Measurements from ENCODE around the gene TBCK. TPM values are rescaled to one million over a fixed set of nuclear protein-coding genes. Genes with fewer than 3 reads are reported as not detected.
A peak's percentile ranks its signal among the peaks of the same experiment; 100 is the strongest.

TBCK gene
- polyA plus RNA-seq, 1 donor from 2014 or later = 22.9 TPM

GRCh38 chr4:106032851-106033286, 283.1 kb downstream of the TBCK start:
- peaks cover 7 to 18% (median 13%) of the 10 kb centered on the region in 3 donors for H3K9me3 Mint-ChIP-seq
- H3K4me3 Mint-ChIP-seq = no peak overlapping the region
- H3K27me3 Mint-ChIP-seq = no peaks in the 10 kb centered on the region
- H3K4me1 Mint-ChIP-seq = no peaks in the 10 kb centered on the region
- H3K36me3 Mint-ChIP-seq = peaks cover 1% of the 10 kb centered on the region
- no peak overlapping the region for H3K27ac Mint-ChIP-seq

DNA sequence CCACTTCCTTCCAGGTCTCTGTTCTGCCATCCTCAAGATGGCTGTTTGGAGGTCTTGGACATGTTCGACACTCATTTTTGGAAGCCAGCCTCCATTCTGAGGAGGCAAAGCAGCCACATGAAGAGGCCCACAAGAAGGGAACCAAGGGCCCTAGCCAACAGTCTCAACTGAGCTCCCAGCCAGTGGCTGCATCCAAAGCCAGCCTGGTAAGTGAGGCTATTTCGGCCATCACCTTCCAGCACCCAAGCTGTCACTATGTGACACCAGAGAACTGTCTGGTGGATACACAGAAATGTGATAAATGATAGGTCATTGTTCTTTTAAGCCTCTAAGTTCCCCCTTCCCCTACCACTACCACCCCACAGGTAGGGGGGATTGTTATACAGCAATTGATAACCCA, 293.6 kb downstream of the TBCK start:
- Mint-ChIP-seq H3K36me3 (no peaks in the 10 kb centered on the region), H3K4me1 (no peaks in the 10 kb centered on the region), H3K4me3 (no peak overlapping the region), H3K27me3 (no peaks in the 10 kb centered on the region), H3K27ac (no peak overlapping the region), H3K9me3 (peaks cover 0 to 6% (median 4%) of the 10 kb centered on the region in 3 donors)

DNA sequence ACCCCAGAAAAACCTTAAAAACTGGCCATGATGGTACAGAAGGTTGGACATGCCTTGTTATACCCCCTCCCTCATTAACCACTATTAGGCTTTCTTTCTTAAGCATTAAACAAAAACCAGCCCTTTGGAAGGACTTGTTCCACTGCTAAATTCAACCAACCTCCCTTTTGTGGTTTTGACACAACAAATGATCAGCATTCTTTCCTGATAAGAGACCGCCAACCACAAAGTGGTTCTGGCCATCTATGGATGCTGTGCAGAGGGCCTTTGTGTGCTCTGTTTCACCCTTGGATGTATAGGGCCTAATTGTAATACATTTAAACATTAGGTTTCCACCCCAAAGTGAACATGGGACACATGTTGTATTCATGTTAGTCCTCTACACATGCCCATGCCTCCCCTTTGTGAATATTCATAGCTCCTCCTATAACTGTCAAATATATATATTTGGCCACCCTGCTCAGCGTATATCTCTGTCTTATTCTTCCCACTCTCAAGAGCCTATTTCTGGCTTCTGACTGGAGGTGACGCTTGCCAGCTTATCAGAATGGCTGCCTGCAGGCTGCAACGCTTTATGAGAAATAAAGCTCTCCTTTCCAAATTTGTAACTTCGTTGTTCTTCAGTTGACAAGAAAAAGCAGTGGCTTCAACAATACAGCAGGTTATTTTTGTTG, 294.1 kb downstream of the TBCK start:
- H3K27ac Mint-ChIP-seq = no peak overlapping the region
- H3K4me1 Mint-ChIP-seq = no peaks in the 10 kb centered on the region
- H3K9me3 Mint-ChIP-seq = peaks cover 0 to 6% (median 0%) of the 10 kb centered on the region in 3 donors
- H3K4me3 Mint-ChIP-seq = no peak overlapping the region
- no peaks in the 10 kb centered on the region for H3K36me3 Mint-ChIP-seq
- H3K27me3 Mint-ChIP-seq = no peaks in the 10 kb centered on the region

- Mint-ChIP-seq H3K27me3 (no peaks in the 10 kb centered on the region), H3K4me1 (no peaks in the 10 kb centered on the region), H3K9me3 (peaks cover 0 to 5% (median 5%) of the 10 kb centered on the region in 3 donors), H3K36me3 (no peaks in the 10 kb centered on the region), H3K27ac (no peak overlapping the region), H3K4me3 (no peak overlapping the region)
Observed at GRCh38 chr4:106019771-106020170, 296.2 kb downstream of the TBCK start.

DNA sequence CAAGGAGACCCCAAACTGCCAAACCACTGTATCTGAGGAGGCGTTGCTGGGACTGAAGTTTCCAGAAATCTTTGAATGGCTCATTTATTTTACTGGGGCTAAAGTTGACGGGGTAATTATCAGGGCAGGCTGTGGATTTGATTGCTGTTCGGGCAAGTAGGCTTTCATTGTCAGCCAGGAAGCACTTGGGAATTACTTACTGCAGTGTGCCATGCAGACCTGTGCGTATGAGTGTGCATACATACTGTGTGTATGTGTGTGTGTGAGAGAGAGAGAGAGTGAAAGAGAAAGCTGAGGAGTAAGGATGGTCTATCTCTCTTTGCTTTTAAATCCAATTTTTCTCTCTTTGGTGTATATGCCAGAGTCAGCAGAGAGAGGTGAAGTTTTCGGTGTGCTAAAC, 298.0 kb downstream of the TBCK start:
- H3K27me3 Mint-ChIP-seq = no peaks in the 10 kb centered on the region
- H3K27ac Mint-ChIP-seq = no peak overlapping the region
- no peaks in the 10 kb centered on the region for H3K36me3 Mint-ChIP-seq
- no peak overlapping the region for H3K4me3 Mint-ChIP-seq
- H3K4me1 Mint-ChIP-seq = no peaks in the 10 kb centered on the region
- peaks cover 4 to 7% (median 5%) of the 10 kb centered on the region in 3 donors for H3K9me3 Mint-ChIP-seq

DNA sequence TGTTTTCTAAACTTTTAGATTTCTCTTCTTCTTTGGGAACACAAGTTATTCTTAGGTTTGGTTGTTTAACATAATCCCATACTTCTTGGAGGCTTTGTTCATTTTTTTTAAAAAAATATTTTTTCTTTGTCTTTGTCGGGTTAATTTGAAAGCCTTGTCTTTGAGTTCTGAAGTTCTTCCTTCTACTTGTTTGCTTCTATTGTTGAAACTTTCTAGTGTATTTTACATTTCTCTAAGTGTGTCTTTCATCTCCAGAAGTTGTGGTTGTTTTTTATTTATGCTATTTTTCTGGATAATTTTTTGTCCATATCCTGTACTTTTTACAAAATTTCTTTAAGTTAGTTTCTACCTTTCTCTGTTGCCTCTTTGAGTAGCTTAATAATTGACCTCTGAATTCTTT, 304.6 kb downstream of the TBCK start:
- H3K27ac Mint-ChIP-seq = no peak overlapping the region
- H3K9me3 Mint-ChIP-seq = peaks cover 10 to 33% (median 25%) of the 10 kb centered on the region in 3 donors
- H3K4me1 Mint-ChIP-seq = no peaks in the 10 kb centered on the region
- H3K4me3 Mint-ChIP-seq = no peak overlapping the region
- H3K36me3 Mint-ChIP-seq = no peaks in the 10 kb centered on the region
- H3K27me3 Mint-ChIP-seq = no peaks in the 10 kb centered on the region

- no peak overlapping the region for H3K27ac Mint-ChIP-seq
- H3K4me3 Mint-ChIP-seq = no peak overlapping the region
- H3K36me3 Mint-ChIP-seq = no peaks in the 10 kb centered on the region
- H3K27me3 Mint-ChIP-seq = no peaks in the 10 kb centered on the region
- H3K9me3 Mint-ChIP-seq = peaks cover 10 to 33% (median 23%) of the 10 kb centered on the region in 3 donors
- no peaks in the 10 kb centered on the region for H3K4me1 Mint-ChIP-seq
Observed at GRCh38 chr4:106010761-106011160, 305.2 kb downstream of the TBCK start.

DNA sequence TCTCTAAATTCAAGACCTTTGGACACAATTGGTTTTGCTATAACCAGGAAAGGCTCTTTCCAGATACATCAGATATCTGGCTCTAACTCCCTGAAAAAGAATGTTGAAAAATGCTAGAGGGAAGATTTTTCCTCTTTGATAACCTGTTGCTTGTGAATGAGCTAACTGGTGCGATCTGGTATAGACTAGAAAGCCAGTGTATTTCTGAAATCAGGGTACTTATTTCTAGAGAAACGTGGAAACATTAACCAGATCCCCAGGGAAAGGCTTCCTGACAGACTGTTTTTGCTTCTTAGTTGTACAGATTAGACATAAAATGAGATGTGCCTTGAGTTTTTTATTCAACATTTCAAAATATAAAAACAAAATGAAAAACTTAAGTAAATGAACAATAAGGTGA, 313.0 kb downstream of the TBCK start:
- Mint-ChIP-seq H3K4me3 (no peak overlapping the region), H3K36me3 (no peaks in the 10 kb centered on the region), H3K27me3 (no peaks in the 10 kb centered on the region), H3K27ac (no peak overlapping the region), H3K4me1 (no peaks in the 10 kb centered on the region), H3K9me3 (peaks cover 0 to 4% (median 0%) of the 10 kb centered on the region in 3 donors)

- Mint-ChIP-seq H3K27me3 (no peaks in the 10 kb centered on the region), H3K4me3 (no peak overlapping the region), H3K4me1 (no peaks in the 10 kb centered on the region), H3K9me3 (peaks cover 2 to 4% (median 3%) of the 10 kb centered on the region in 3 donors), H3K36me3 (no peaks in the 10 kb centered on the region), H3K27ac (no peak overlapping the region)
Observed at GRCh38 chr4:105998171-105999063, 317.6 kb downstream of the TBCK start.

- H3K36me3 Mint-ChIP-seq = no peaks in the 10 kb centered on the region
- no peaks in the 10 kb centered on the region for H3K4me1 Mint-ChIP-seq
- H3K9me3 Mint-ChIP-seq = peaks cover 2 to 4% (median 3%) of the 10 kb centered on the region in 3 donors
- no peak overlapping the region for H3K27ac Mint-ChIP-seq
- H3K27me3 Mint-ChIP-seq = no peaks in the 10 kb centered on the region
- H3K4me3 Mint-ChIP-seq = no peak overlapping the region
Observed at GRCh38 chr4:105996845-105997244, 319.2 kb downstream of the TBCK start.

DNA sequence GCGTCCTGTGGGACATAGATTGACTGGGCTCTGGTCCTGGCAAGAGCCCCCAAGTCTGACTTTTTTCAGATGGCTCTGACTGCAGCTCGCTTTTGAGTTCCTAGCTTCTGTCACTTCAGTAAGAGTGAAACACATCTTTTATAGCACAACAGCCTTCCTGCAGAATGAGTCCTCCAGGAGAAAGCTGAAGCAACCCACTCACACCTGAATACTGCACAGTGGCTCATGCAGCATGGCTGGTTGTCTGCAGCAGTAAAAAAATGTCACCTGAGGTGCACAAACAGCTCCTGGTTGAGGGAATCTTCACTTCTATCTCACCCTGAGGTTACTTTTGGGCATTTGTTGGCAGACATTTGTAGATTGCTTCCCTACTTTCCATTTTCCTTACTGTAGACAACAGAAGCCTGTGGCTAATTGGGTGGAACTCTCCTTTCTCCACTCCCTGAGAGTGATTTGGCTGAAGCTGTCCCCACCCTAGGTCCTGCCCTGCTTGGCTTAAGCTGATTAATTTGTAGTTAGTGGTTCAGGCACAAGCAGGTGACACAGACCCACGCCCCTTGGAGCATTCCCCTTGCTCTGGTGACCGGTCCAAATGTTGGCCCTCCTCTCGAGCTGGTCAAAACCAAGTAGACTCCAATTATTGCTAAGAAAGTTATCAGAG, 321.0 kb downstream of the TBCK start:
- no peaks in the 10 kb centered on the region for H3K4me1 Mint-ChIP-seq
- no peaks in the 10 kb centered on the region for H3K27me3 Mint-ChIP-seq
- H3K27ac Mint-ChIP-seq = no peak overlapping the region
- H3K9me3 Mint-ChIP-seq = peaks cover 2 to 4% (median 3%) of the 10 kb centered on the region in 3 donors
- no peak overlapping the region for H3K4me3 Mint-ChIP-seq
- H3K36me3 Mint-ChIP-seq = no peaks in the 10 kb centered on the region

- Mint-ChIP-seq H3K36me3 (no peaks in the 10 kb centered on the region), H3K9me3 (peaks cover 2 to 4% (median 3%) of the 10 kb centered on the region in 3 donors), H3K27ac (no peak overlapping the region), H3K4me1 (no peaks in the 10 kb centered on the region), H3K4me3 (no peak overlapping the region), H3K27me3 (no peaks in the 10 kb centered on the region)
Observed at GRCh38 chr4:105994061-105994460, 321.9 kb downstream of the TBCK start.

- no peak overlapping the region for H3K27ac Mint-ChIP-seq
- no peaks in the 10 kb centered on the region for H3K4me1 Mint-ChIP-seq
- H3K27me3 Mint-ChIP-seq = no peaks in the 10 kb centered on the region
- H3K9me3 Mint-ChIP-seq = peaks cover 2 to 4% (median 3%) of the 10 kb centered on the region in 3 donors
- H3K36me3 Mint-ChIP-seq = no peaks in the 10 kb centered on the region
- no peak overlapping the region for H3K4me3 Mint-ChIP-seq
Observed at GRCh38 chr4:105992641-105993305, 323.2 kb downstream of the TBCK start.

DNA sequence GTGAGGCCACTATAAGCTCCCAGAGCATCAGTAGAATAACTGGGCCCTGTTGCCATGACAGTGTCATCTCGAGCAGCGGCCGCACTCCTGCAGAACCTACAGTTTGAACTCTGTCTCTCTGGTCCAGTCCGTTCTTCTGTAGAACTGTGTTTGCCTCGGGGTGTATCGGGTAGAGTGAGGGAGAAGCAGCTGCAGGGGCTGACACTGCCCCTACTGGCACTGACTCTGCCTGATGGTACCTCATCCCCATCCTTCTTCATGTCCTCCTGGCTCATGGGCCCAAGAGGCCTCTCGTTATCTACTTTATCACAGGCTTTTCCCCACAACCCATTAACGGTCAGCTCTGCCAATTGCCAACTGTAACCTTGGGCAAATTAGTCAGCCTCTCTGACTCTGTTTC, 324.3 kb downstream of the TBCK start:
- Mint-ChIP-seq H3K27me3 (no peaks in the 10 kb centered on the region), H3K4me3 (no peak overlapping the region), H3K4me1 (no peaks in the 10 kb centered on the region), H3K9me3 (peaks cover 0 to 2% (median 0%) of the 10 kb centered on the region in 3 donors), H3K27ac (peak overlapping the region in 1 of 3 donors; percentile 20), H3K36me3 (no peaks in the 10 kb centered on the region)

Measured in IgD-negative memory B cell (primary cell).